Liver (tissue), 9 donors: ENCODE results near the gene SRGAP1. TPM values are rescaled to one million over a fixed set of nuclear protein-coding genes. Genes with fewer than 3 reads are reported as not detected.

Experiments
- DNase-seq: peaks from one replicate; pipeline ENCODE4 v3.0.0-alpha.2; 2017; ENCODE audit warnings: low spot score
- H3K27ac ChIP-seq, 2 donors: one replicate each; pipeline ENCODE4 v1.7.0; 2013; ENCODE audit warnings: inconsistent platforms in 2 of 2, low read length in 2 of 2, control low read depth in 1 of 2, low read depth in 1 of 2, mild to moderate bottlenecking in 1 of 2
- H3K27me3 ChIP-seq, 4 donors: one replicate each; pipeline versions ENCODE4 v1.6.1 to v1.7.0; 2013; ENCODE audit warnings: low read length in 3 of 4, inconsistent platforms in 1 of 4, mild to moderate bottlenecking in 1 of 4, moderate library complexity in 1 of 4; ENCODE audit not compliant: control insufficient read depth in 4 of 4, insufficient read depth in 4 of 4
- H3K36me3 ChIP-seq, 4 donors: one replicate each; pipeline versions ENCODE4 v1.6.1 to v1.7.0; 2013; ENCODE audit warnings: low read length in 3 of 4, mild to moderate bottlenecking in 3 of 4, low read depth in 1 of 4, moderate library complexity in 1 of 4; ENCODE audit not compliant: control insufficient read depth in 4 of 4, insufficient read depth in 3 of 4
- H3K4me1 ChIP-seq, 4 donors: one replicate each; pipeline versions ENCODE4 v1.6.1 to v1.7.0; 2013; ENCODE audit warnings: low read length in 3 of 4, mild to moderate bottlenecking in 3 of 4, moderate library complexity in 1 of 4; ENCODE audit not compliant: control insufficient read depth in 4 of 4, insufficient read depth in 4 of 4
- H3K4me3 ChIP-seq, 3 donors: one replicate each; pipeline versions ENCODE4 v1.6.1 to v1.7.0; 2013; ENCODE audit warnings: low read length in 3 of 3, control low read depth in 1 of 3, low read depth in 1 of 3, mild to moderate bottlenecking in 1 of 3
- H3K9ac ChIP-seq, 2 donors: one replicate each; pipeline ENCODE4 v1.7.0; 2013; ENCODE audit warnings: low read length in 2 of 2, mild to moderate bottlenecking in 2 of 2, moderate library complexity in 2 of 2, control low read depth in 1 of 2, low read depth in 1 of 2
- H3K9me3 ChIP-seq, 4 donors: one replicate each; pipeline versions ENCODE4 v1.6.1 to v1.7.0; 2013; ENCODE audit warnings: low read length in 3 of 4; ENCODE audit not compliant: control insufficient read depth in 4 of 4
- EGR1 ChIP-seq, 2 donors: IDR thresholded peaks; 2 replicates each; pipeline ENCODE4 v1.6.1; 2016 to 2018; ENCODE audit warnings: antibody characterized with exemption in 2 of 2, low read depth in 2 of 2
- FOXA1 ChIP-seq: IDR thresholded peaks from 2 replicates; pipeline ENCODE4 v1.6.1; 2016; ENCODE audit warnings: antibody characterized with exemption
- FOXA2 ChIP-seq: IDR thresholded peaks from 2 replicates; pipeline ENCODE4 v1.6.1; 2016; ENCODE audit warnings: antibody characterized with exemption
- GABPA ChIP-seq, 2 donors: IDR thresholded peaks in 1 of 2; conservative IDR thresholded peaks in 1 of 2; 2 replicates each; pipeline ENCODE4 v1.6.1; 2016; ENCODE audit warnings: antibody characterized with exemption in 2 of 2, mild to moderate bottlenecking in 1 of 2, moderate library complexity in 1 of 2
- HNF4A ChIP-seq, 2 donors: conservative IDR thresholded peaks; 2 replicates each; pipeline ENCODE4 v1.6.1; 2016; ENCODE audit warnings: antibody characterized with exemption in 2 of 2, mild to moderate bottlenecking in 2 of 2
- HNF4G ChIP-seq: IDR thresholded peaks from 2 replicates; pipeline ENCODE4 v1.6.1; 2016; ENCODE audit warnings: antibody characterized with exemption
- JUND ChIP-seq, 2 donors: IDR thresholded peaks; 2 replicates each; pipeline ENCODE4 v1.6.1; 2016; ENCODE audit warnings: antibody characterized with exemption in 2 of 2
- NR2F2 ChIP-seq: IDR thresholded peaks from 2 replicates; pipeline ENCODE4 v1.6.1; 2016; ENCODE audit warnings: antibody characterized with exemption
- RAD21 ChIP-seq, 2 donors: IDR thresholded peaks; 2 replicates each; pipeline ENCODE4 v1.6.1; 2016; ENCODE audit warnings: antibody characterized with exemption in 2 of 2, mild to moderate bottlenecking in 2 of 2
- RXRA ChIP-seq, 2 donors: IDR thresholded peaks; 2 replicates each; pipeline ENCODE4 v1.6.1; 2017 to 2018; ENCODE audit warnings: antibody characterized with exemption in 2 of 2, mild to moderate bottlenecking in 1 of 2
- SP1 ChIP-seq: IDR thresholded peaks from 2 replicates; pipeline ENCODE4 v1.6.1; 2018; ENCODE audit warnings: antibody characterized with exemption, mild to moderate bottlenecking
- YY1 ChIP-seq: IDR thresholded peaks from 2 replicates; pipeline ENCODE4 v1.6.1; 2016; ENCODE audit warnings: antibody characterized with exemption, mild to moderate bottlenecking
- WGBS: extraction: QIAGEN DNeasy Blood & Tissue Kit; methylation state at CpG from one replicate; pipeline ENCODE4 v1.1.7; 2013; 5-methylcytosine and 5-hydroxymethylcytosine counted together
- polyA plus RNA-seq, 2 donors: library from polyadenylated mRNA; stranded (reverse) in 1 of 2; unstranded in 1 of 2; fragments of 200-250 nt in 1 of 2; fragments of >200 nt in 1 of 2; fragmentation: Nextera tagmentation in 1 of 2; extraction: Ambion mirVana in 1 of 2; gene quantifications; one replicate each; pipeline versions ENCODE4 v1.2.1 to v1.2.3, GENCODE V29; 2013 to 2015
- total RNA-seq, 2 donors: library from RNA; depleted of rRNA; stranded (reverse); fragments of >200 nt; gene quantifications; one replicate each; pipeline ENCODE4 v1.2.3, GENCODE V29; 2014
- TF ChIP-seq, protein P1 (sequence below): IDR thresholded peaks from 2 replicates; pipeline ENCODE4 v1.6.1; 2016; ENCODE audit warnings: antibody characterized with exemption, mild to moderate bottlenecking
- TF ChIP-seq, protein P2 (sequence below): IDR thresholded peaks from 2 replicates; pipeline ENCODE4 v1.6.1; 2016; ENCODE audit warnings: antibody characterized with exemption
- TF ChIP-seq, protein P3 (sequence below): IDR thresholded peaks from 2 replicates; pipeline ENCODE4 v1.6.1; 2016; ENCODE audit warnings: antibody characterized with exemption
- TF ChIP-seq, protein P4 (sequence below): IDR thresholded peaks from 2 replicates; pipeline ENCODE4 v1.6.1; 2016; ENCODE audit warnings: antibody characterized with exemption
- TF ChIP-seq, protein P5 (sequence below): fragments of 150-350 bp; IDR thresholded peaks from 2 replicates; pipeline ENCODE4 v1.5.1; 2017; ENCODE audit warnings: improper control_type of control experiment, low read depth, low read length; ENCODE audit not compliant: missing input control
- donor health status: healthy.
- donor health status: healthy.
- donor health status: healthy.
- donor health status: healthy.
- donor health status: healthy.

SRGAP1 gene
- total and polyA plus RNA-seq, 4 donors = 0.28 to 1.3 (median 0.85) TPM

DNA sequence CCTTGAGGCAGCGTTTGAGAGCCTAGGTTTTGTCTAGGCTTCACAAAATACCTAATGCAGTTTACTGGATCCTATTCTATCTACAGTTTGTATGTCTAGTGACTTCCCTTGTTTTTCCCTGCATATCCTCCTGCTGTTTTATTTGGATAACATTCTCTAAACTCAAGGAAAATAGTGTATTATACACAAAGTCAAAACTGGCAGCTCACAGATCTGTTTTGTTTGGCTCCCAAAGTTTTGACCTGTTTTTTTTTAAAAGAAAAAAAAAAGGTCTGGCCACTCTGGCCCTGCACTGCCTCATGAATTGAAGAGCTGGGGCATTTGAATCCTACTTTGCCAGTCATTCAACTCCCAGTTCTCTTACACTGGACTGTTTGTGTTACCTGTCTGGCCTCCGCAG lies 222.3 kb downstream of the SRGAP1 start:
- TF ChIP-seq, protein P1, sequence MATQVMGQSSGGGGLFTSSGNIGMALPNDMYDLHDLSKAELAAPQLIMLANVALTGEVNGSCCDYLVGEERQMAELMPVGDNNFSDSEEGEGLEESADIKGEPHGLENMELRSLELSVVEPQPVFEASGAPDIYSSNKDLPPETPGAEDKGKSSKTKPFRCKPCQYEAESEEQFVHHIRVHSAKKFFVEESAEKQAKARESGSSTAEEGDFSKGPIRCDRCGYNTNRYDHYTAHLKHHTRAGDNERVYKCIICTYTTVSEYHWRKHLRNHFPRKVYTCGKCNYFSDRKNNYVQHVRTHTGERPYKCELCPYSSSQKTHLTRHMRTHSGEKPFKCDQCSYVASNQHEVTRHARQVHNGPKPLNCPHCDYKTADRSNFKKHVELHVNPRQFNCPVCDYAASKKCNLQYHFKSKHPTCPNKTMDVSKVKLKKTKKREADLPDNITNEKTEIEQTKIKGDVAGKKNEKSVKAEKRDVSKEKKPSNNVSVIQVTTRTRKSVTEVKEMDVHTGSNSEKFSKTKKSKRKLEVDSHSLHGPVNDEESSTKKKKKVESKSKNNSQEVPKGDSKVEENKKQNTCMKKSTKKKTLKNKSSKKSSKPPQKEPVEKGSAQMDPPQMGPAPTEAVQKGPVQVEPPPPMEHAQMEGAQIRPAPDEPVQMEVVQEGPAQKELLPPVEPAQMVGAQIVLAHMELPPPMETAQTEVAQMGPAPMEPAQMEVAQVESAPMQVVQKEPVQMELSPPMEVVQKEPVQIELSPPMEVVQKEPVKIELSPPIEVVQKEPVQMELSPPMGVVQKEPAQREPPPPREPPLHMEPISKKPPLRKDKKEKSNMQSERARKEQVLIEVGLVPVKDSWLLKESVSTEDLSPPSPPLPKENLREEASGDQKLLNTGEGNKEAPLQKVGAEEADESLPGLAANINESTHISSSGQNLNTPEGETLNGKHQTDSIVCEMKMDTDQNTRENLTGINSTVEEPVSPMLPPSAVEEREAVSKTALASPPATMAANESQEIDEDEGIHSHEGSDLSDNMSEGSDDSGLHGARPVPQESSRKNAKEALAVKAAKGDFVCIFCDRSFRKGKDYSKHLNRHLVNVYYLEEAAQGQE = no peak
- TF ChIP-seq SP1 = no peak
- no peak for TF ChIP-seq HNF4A (conservative IDR thresholded peaks at IDR 0.05)
- TF ChIP-seq, protein P2, sequence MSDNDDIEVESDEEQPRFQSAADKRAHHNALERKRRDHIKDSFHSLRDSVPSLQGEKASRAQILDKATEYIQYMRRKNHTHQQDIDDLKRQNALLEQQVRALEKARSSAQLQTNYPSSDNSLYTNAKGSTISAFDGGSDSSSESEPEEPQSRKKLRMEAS = no peak
- no peak for TF ChIP-seq HNF4G
- TF ChIP-seq, protein P3, sequence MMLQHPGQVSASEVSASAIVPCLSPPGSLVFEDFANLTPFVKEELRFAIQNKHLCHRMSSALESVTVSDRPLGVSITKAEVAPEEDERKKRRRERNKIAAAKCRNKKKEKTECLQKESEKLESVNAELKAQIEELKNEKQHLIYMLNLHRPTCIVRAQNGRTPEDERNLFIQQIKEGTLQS = no peak
- no peak for TF ChIP-seq GABPA (IDR thresholded peaks at IDR 0.05 in 1 of 2, conservative IDR thresholded peaks at IDR 0.05 in 1 of 2)
- TF ChIP-seq, protein P4, sequence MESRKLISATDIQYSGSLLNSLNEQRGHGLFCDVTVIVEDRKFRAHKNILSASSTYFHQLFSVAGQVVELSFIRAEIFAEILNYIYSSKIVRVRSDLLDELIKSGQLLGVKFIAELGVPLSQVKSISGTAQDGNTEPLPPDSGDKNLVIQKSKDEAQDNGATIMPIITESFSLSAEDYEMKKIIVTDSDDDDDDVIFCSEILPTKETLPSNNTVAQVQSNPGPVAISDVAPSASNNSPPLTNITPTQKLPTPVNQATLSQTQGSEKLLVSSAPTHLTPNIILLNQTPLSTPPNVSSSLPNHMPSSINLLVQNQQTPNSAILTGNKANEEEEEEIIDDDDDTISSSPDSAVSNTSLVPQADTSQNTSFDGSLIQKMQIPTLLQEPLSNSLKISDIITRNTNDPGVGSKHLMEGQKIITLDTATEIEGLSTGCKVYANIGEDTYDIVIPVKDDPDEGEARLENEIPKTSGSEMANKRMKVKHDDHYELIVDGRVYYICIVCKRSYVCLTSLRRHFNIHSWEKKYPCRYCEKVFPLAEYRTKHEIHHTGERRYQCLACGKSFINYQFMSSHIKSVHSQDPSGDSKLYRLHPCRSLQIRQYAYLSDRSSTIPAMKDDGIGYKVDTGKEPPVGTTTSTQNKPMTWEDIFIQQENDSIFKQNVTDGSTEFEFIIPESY = no peak
- TF ChIP-seq JUND (IDR thresholded peaks at IDR 0.05) = no peak
- TF ChIP-seq, protein P5, sequence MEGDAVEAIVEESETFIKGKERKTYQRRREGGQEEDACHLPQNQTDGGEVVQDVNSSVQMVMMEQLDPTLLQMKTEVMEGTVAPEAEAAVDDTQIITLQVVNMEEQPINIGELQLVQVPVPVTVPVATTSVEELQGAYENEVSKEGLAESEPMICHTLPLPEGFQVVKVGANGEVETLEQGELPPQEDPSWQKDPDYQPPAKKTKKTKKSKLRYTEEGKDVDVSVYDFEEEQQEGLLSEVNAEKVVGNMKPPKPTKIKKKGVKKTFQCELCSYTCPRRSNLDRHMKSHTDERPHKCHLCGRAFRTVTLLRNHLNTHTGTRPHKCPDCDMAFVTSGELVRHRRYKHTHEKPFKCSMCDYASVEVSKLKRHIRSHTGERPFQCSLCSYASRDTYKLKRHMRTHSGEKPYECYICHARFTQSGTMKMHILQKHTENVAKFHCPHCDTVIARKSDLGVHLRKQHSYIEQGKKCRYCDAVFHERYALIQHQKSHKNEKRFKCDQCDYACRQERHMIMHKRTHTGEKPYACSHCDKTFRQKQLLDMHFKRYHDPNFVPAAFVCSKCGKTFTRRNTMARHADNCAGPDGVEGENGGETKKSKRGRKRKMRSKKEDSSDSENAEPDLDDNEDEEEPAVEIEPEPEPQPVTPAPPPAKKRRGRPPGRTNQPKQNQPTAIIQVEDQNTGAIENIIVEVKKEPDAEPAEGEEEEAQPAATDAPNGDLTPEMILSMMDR = no peak
- no peak for TF ChIP-seq RAD21 (IDR thresholded peaks at IDR 0.05)
- no peak for TF ChIP-seq NR2F2
- no peak for TF ChIP-seq EGR1 (IDR thresholded peaks at IDR 0.05; ENCODE audit: low read depth in 2 of 2)
- TF ChIP-seq FOXA2 = no peak
- TF ChIP-seq RXRA (IDR thresholded peaks at IDR 0.05) = no peak
- TF ChIP-seq YY1 = no peak
- no peak for TF ChIP-seq FOXA1
- no peak overlapping the region for H3K27ac ChIP-seq
- no peaks in the 10 kb centered on the region for H3K9me3 ChIP-seq
- 94% methylated on average over 2 of the region's 2 CpGs for WGBS
- no peaks in the 10 kb centered on the region for H3K27me3 ChIP-seq
- no peaks in the 10 kb centered on the region for H3K4me1 ChIP-seq
- H3K9ac ChIP-seq = no peak overlapping the region
- no peaks in the 10 kb centered on the region for H3K36me3 ChIP-seq
- DNase-seq = no peak
- no peak overlapping the region for H3K4me3 ChIP-seq

DNA sequence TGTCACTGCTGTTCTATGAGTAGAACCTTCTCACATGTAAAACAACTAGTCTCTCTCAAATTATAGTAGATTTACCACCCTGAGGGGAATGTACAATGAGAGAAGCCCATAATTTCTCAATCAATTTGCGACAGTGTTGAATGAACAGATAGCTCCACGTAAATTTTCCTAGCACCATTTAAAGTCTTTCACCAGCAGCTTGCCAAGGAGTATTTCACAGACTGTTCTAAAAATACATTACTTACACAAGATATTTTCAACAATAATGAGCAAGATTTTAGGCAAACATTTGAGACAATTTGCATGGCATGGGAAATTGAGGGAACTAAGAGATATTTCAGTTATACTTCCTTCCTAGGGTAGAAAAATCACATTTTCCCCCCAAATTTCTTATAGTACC lies 226.0 kb downstream of the SRGAP1 start:
- DNase-seq = no peak
- Histone ChIP-seq H3K27me3 (no peaks in the 10 kb centered on the region), H3K36me3 (no peaks in the 10 kb centered on the region), H3K4me3 (no peak overlapping the region), H3K27ac (no peak overlapping the region), H3K9me3 (no peaks in the 10 kb centered on the region), H3K4me1 (no peaks in the 10 kb centered on the region), H3K9ac (no peak overlapping the region)
- 92% methylated on average over 2 of the region's 2 CpGs for WGBS
- TF ChIP-seq, protein P5 = no peak
- TF ChIP-seq FOXA2 (no peak), JUND (IDR thresholded peaks at IDR 0.05) (no peak), RXRA (IDR thresholded peaks at IDR 0.05) (no peak), FOXA1 (no peak), EGR1 (IDR thresholded peaks at IDR 0.05; ENCODE audit: low read depth in 2 of 2) (no peak), NR2F2 (no peak), HNF4A (conservative IDR thresholded peaks at IDR 0.05) (no peak), RAD21 (IDR thresholded peaks at IDR 0.05) (no peak)
- TF ChIP-seq, protein P1 = no peak
